K562 (cell line): Measurements from ENCODE around the gene ERCC1. TPM values are rescaled to one million over a fixed set of nuclear protein-coding genes. Genes with fewer than 3 reads are reported as not detected.

Source experiments
- KDM4B ChIP-seq, 2 experiments: fragments of 450-650 bp in 1 of 2; sonication (generic) in 1 of 2; IDR thresholded peaks; 2 replicates each; pipeline ENCODE4 v1.6.1; 2016 to 2017; ENCODE audit warnings: borderline replicate concordance in 2 of 2, antibody characterized with exemption in 1 of 2, low read depth in 1 of 2, mild to moderate bottlenecking in 1 of 2
- KLF13 ChIP-seq: fragments of 450-650 bp; IDR thresholded peaks from 2 replicates; pipeline ENCODE4 v1.6.1; 2016; ENCODE audit warnings: missing genetic modification characterization, low read depth, mild to moderate bottlenecking, missing compliant biosample characterization, moderate library complexity, borderline replicate concordance
- polyA plus RNA-seq, 8 experiments: library from polyadenylated mRNA; depleted of rRNA in 4 of 8; stranded (reverse) in 5 of 8; unstranded in 3 of 8; fragments of >200 nt; fragmentation: Nextera tagmentation in 2 of 8; fragmentation: Illumina TruSeq in 1 of 8; extraction: Ambion mirVana in 2 of 8; extraction: Trizol in 1 of 8; gene quantifications; 2 replicates each; pipeline versions ENCODE4 v1.2.1 to v1.2.3, GENCODE V29; 2011 to 2014; ENCODE audit warnings: inconsistent platforms in 1 of 8, missing spikeins in 1 of 8
- total RNA-seq, 7 experiments: library from RNA; depleted of rRNA in 6 of 7; stranded (reverse); fragments of >200 nt in 6 of 7; fragmentation: Illumina TruSeq in 2 of 7; extraction: Trizol in 2 of 7; gene quantifications; 2 replicates each; pipeline versions ENCODE4 v1.2.1 to v1.2.3, GENCODE V29; 2011 to 2021; ENCODE audit warnings: low replicate concordance in 1 of 7
- TF ChIP-seq, protein P1 (sequence below): fragments of 200-600 bp; sonication (generic); IDR thresholded peaks from one replicate; pipeline ENCODE4 v1.6.1; 2012; ENCODE audit warnings: mild to moderate bottlenecking, low read depth, low read length, inconsistent platforms
- TF ChIP-seq, protein P2 (sequence below): sonication (generic); formaldehyde crosslinking; IDR thresholded peaks from 2 replicates; pipeline ENCODE4 v1.8.1; 2023; ENCODE audit warnings: mild to moderate bottlenecking, missing genetic modification reagents
- TF ChIP-seq, protein P3 (sequence below): fragments of 450-650 bp; conservative IDR thresholded peaks from 2 replicates; pipeline ENCODE4 v1.6.1; 2016; ENCODE audit warnings: missing genetic modification characterization, low read depth, mild to moderate bottlenecking, control low read depth, missing compliant biosample characterization
- TF ChIP-seq, protein P4 (sequence below): sonication (generic); formaldehyde crosslinking; IDR thresholded peaks from 2 replicates; pipeline ENCODE4 v1.5.0; 2020; ENCODE audit warnings: missing genetic modification reagents
- TF ChIP-seq, protein P5 (sequence below): fragments of 250-450 bp; sonication (Bioruptor Pico); IDR thresholded peaks from 2 replicates; pipeline ENCODE4 v1.5.0; 2022; ENCODE audit warnings: mild to moderate bottlenecking

The ERCC1 gene
- total and polyA plus RNA-seq, 9 of the 15 experiments (the other 6 are each of a cell fraction or from before 2014, with no cell fraction given), result 9.3 to 92.6 (median 60.0) TPM

DNA sequence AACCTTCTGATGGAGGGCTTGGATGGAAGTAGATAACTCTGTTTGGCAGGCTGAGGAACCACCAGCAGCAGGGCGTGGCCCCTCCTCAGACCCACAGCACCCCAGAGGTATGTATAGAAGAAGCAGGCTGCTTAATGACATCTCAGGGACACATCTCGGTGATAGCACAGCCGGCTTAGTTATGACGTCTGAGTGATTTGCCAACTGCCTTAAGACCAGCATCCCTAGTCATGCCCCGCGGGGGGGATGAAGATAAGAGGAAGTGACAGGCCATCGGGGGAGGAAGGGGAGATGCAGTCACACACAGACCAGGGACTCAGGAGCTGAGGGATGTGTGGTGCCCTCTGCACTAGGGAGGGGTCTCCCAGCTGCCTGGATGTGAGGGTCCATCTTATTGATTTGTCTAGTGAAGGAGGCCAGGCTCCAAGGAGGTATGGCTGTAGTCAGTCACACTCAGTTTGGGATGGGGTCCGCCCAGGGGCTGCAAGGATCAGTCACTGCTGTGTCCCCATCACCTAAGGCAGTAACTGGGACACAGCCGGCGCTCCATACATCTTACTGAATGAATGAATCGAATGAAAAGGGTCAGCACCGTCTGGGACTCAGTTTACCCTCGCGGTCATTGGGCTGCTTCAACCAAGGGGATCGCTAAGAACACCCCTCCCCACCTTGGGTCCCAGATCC is 19.2 kb upstream of the ERCC1 start (continued):
- TF ChIP-seq, protein P1, sequence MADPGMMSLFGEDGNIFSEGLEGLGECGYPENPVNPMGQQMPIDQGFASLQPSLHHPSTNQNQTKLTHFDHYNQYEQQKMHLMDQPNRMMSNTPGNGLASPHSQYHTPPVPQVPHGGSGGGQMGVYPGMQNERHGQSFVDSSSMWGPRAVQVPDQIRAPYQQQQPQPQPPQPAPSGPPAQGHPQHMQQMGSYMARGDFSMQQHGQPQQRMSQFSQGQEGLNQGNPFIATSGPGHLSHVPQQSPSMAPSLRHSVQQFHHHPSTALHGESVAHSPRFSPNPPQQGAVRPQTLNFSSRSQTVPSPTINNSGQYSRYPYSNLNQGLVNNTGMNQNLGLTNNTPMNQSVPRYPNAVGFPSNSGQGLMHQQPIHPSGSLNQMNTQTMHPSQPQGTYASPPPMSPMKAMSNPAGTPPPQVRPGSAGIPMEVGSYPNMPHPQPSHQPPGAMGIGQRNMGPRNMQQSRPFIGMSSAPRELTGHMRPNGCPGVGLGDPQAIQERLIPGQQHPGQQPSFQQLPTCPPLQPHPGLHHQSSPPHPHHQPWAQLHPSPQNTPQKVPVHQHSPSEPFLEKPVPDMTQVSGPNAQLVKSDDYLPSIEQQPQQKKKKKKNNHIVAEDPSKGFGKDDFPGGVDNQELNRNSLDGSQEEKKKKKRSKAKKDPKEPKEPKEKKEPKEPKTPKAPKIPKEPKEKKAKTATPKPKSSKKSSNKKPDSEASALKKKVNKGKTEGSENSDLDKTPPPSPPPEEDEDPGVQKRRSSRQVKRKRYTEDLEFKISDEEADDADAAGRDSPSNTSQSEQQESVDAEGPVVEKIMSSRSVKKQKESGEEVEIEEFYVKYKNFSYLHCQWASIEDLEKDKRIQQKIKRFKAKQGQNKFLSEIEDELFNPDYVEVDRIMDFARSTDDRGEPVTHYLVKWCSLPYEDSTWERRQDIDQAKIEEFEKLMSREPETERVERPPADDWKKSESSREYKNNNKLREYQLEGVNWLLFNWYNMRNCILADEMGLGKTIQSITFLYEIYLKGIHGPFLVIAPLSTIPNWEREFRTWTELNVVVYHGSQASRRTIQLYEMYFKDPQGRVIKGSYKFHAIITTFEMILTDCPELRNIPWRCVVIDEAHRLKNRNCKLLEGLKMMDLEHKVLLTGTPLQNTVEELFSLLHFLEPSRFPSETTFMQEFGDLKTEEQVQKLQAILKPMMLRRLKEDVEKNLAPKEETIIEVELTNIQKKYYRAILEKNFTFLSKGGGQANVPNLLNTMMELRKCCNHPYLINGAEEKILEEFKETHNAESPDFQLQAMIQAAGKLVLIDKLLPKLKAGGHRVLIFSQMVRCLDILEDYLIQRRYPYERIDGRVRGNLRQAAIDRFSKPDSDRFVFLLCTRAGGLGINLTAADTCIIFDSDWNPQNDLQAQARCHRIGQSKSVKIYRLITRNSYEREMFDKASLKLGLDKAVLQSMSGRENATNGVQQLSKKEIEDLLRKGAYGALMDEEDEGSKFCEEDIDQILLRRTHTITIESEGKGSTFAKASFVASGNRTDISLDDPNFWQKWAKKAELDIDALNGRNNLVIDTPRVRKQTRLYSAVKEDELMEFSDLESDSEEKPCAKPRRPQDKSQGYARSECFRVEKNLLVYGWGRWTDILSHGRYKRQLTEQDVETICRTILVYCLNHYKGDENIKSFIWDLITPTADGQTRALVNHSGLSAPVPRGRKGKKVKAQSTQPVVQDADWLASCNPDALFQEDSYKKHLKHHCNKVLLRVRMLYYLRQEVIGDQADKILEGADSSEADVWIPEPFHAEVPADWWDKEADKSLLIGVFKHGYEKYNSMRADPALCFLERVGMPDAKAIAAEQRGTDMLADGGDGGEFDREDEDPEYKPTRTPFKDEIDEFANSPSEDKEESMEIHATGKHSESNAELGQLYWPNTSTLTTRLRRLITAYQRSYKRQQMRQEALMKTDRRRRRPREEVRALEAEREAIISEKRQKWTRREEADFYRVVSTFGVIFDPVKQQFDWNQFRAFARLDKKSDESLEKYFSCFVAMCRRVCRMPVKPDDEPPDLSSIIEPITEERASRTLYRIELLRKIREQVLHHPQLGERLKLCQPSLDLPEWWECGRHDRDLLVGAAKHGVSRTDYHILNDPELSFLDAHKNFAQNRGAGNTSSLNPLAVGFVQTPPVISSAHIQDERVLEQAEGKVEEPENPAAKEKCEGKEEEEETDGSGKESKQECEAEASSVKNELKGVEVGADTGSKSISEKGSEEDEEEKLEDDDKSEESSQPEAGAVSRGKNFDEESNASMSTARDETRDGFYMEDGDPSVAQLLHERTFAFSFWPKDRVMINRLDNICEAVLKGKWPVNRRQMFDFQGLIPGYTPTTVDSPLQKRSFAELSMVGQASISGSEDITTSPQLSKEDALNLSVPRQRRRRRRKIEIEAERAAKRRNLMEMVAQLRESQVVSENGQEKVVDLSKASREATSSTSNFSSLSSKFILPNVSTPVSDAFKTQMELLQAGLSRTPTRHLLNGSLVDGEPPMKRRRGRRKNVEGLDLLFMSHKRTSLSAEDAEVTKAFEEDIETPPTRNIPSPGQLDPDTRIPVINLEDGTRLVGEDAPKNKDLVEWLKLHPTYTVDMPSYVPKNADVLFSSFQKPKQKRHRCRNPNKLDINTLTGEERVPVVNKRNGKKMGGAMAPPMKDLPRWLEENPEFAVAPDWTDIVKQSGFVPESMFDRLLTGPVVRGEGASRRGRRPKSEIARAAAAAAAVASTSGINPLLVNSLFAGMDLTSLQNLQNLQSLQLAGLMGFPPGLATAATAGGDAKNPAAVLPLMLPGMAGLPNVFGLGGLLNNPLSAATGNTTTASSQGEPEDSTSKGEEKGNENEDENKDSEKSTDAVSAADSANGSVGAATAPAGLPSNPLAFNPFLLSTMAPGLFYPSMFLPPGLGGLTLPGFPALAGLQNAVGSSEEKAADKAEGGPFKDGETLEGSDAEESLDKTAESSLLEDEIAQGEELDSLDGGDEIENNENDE, result no peak
- TF ChIP-seq KLF13 (tag) (no peak), KDM4B (IDR thresholded peaks at IDR 0.05; ENCODE audit: borderline replicate concordance in 2 of 2, low read depth in 1 of 2) (peak in 1 of 2 experiments; percentile 82; a peak in 2 of 4 replicates)
- TF ChIP-seq, protein P2, sequence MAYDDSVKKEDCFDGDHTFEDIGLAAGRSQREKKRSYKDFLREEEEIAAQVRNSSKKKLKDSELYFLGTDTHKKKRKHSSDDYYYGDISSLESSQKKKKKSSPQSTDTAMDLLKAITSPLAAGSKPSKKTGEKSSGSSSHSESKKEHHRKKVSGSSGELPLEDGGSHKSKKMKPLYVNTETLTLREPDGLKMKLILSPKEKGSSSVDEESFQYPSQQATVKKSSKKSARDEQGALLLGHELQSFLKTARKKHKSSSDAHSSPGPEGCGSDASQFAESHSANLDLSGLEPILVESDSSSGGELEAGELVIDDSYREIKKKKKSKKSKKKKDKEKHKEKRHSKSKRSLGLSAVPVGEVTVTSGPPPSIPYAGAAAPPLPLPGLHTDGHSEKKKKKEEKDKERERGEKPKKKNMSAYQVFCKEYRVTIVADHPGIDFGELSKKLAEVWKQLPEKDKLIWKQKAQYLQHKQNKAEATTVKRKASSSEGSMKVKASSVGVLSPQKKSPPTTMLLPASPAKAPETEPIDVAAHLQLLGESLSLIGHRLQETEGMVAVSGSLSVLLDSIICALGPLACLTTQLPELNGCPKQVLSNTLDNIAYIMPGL (CRISPR knock-in tag), result no peak
- TF ChIP-seq, protein P3, sequence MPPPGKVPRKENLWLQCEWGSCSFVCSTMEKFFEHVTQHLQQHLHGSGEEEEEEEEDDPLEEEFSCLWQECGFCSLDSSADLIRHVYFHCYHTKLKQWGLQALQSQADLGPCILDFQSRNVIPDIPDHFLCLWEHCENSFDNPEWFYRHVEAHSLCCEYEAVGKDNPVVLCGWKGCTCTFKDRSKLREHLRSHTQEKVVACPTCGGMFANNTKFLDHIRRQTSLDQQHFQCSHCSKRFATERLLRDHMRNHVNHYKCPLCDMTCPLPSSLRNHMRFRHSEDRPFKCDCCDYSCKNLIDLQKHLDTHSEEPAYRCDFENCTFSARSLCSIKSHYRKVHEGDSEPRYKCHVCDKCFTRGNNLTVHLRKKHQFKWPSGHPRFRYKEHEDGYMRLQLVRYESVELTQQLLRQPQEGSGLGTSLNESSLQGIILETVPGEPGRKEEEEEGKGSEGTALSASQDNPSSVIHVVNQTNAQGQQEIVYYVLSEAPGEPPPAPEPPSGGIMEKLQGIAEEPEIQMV, result no peak
- TF ChIP-seq, protein P4, sequence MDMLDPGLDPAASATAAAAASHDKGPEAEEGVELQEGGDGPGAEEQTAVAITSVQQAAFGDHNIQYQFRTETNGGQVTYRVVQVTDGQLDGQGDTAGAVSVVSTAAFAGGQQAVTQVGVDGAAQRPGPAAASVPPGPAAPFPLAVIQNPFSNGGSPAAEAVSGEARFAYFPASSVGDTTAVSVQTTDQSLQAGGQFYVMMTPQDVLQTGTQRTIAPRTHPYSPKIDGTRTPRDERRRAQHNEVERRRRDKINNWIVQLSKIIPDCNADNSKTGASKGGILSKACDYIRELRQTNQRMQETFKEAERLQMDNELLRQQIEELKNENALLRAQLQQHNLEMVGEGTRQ (CRISPR knock-in tag), result no peak
- TF ChIP-seq, protein P5, sequence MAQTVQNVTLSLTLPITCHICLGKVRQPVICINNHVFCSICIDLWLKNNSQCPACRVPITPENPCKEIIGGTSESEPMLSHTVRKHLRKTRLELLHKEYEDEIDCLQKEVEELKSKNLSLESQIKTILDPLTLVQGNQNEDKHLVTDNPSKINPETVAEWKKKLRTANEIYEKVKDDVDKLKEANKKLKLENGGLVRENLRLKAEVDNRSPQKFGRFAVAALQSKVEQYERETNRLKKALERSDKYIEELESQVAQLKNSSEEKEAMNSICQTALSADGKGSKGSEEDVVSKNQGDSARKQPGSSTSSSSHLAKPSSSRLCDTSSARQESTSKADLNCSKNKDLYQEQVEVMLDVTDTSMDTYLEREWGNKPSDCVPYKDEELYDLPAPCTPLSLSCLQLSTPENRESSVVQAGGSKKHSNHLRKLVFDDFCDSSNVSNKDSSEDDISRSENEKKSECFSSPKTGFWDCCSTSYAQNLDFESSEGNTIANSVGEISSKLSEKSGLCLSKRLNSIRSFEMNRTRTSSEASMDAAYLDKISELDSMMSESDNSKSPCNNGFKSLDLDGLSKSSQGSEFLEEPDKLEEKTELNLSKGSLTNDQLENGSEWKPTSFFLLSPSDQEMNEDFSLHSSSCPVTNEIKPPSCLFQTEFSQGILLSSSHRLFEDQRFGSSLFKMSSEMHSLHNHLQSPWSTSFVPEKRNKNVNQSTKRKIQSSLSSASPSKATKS (CRISPR knock-in tag), result no peak
